B cell (primary cell): ENCODE data around the gene ARL16.

Experiments used
- EZH2 ChIP-seq: IDR thresholded peaks from 2 replicates; pipeline ENCODE4 v1.6.1; 2012; ENCODE audit warnings: borderline replicate concordance, low read depth, mild to moderate bottlenecking, moderate library complexity, low read length; ENCODE audit not compliant: insufficient read depth, poor library complexity, severe bottlenecking
- TF ChIP-seq, protein P1 (sequence below): fragments of 200-600 bp; IDR thresholded peaks from one replicate; pipeline ENCODE4 v1.8.0; 2022; ENCODE audit warnings: antibody characterized with exemption, mild to moderate bottlenecking

DNA sequence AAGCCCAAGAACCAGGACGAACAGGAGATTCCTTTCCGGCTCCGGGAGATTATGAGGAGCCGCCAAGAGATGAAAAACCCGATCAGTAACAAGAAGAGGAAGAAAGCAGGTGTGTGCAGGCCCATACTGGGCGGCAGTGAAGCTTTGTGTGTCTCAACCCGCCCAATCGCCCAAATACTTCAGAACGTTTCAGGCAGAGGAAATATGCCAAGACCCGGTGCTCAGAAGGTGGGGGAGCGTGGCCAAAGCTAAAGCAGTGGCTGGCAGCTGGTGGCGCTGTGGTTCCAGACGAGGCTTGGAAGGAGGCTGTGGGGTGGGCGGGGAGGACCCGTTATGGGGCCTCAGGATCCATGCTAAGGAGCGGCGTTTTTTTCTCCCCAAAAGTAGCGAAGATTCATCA is 15.8 kb downstream of the ARL16 start:
- TF ChIP-seq, protein P1, sequence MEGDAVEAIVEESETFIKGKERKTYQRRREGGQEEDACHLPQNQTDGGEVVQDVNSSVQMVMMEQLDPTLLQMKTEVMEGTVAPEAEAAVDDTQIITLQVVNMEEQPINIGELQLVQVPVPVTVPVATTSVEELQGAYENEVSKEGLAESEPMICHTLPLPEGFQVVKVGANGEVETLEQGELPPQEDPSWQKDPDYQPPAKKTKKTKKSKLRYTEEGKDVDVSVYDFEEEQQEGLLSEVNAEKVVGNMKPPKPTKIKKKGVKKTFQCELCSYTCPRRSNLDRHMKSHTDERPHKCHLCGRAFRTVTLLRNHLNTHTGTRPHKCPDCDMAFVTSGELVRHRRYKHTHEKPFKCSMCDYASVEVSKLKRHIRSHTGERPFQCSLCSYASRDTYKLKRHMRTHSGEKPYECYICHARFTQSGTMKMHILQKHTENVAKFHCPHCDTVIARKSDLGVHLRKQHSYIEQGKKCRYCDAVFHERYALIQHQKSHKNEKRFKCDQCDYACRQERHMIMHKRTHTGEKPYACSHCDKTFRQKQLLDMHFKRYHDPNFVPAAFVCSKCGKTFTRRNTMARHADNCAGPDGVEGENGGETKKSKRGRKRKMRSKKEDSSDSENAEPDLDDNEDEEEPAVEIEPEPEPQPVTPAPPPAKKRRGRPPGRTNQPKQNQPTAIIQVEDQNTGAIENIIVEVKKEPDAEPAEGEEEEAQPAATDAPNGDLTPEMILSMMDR, result no peak
- TF ChIP-seq EZH2, result no peak
